ENCODE data around the gene TMEM120B.

DNA sequence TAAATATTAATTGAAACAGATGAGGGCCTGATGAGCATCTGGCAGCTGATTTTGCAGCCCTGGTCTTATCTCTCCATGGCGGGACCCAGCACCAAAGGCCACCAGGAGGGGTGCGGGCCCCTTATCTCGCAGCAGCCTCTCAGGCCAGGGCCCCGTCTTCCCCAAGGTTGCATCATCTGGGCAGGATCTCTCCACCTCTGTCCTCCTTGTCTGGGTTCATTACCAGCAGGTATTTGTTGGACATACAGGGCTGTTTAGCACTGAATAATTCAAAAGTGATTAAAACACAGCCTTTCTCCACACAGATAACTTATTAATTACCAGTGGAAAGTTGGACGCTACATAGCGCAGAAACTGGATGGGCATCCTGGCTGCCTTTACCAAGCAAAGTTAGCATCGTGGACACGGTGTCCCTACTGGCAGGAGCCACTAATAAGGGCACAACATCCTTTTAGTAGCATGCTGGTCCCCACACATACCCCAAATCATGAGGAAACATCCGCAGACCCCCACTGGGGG, 25.8 kb downstream of the TMEM120B start:
- TF ChIP-seq, protein P1, sequence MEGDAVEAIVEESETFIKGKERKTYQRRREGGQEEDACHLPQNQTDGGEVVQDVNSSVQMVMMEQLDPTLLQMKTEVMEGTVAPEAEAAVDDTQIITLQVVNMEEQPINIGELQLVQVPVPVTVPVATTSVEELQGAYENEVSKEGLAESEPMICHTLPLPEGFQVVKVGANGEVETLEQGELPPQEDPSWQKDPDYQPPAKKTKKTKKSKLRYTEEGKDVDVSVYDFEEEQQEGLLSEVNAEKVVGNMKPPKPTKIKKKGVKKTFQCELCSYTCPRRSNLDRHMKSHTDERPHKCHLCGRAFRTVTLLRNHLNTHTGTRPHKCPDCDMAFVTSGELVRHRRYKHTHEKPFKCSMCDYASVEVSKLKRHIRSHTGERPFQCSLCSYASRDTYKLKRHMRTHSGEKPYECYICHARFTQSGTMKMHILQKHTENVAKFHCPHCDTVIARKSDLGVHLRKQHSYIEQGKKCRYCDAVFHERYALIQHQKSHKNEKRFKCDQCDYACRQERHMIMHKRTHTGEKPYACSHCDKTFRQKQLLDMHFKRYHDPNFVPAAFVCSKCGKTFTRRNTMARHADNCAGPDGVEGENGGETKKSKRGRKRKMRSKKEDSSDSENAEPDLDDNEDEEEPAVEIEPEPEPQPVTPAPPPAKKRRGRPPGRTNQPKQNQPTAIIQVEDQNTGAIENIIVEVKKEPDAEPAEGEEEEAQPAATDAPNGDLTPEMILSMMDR (IDR thresholded peaks at IDR 0.05), result no peak
- TF ChIP-seq POLR2A (IDR thresholded peaks at IDR 0.05) (no peak), POLR2AphosphoS5 (IDR thresholded peaks at IDR 0.05) (no peak), EP300 (IDR thresholded peaks at IDR 0.05) (no peak)

All from suprapubic skin (tissue), 4 donors.